HG02938 (cell line): ENCODE data around the gene SERHL2.
"Not testable (repeated sequence)": the region's sequence is repeated elsewhere in the genome, so short reads cannot be mapped to it uniquely, and the experiment has no call there.

ENCODE experiments used
- ATAC-seq: cut with Tn5 transposase; IDR thresholded peaks from one replicate; pipeline ENCODE4 v1.9.1; 2021; ENCODE audit warnings: mild to moderate bottlenecking, moderate library complexity; ENCODE audit not compliant: unreplicated experiment

SERHL2 gene

GRCh38 chr22:42553475-42554361 lies at the start of gene SERHL2:
SERHL2 (plus strand) TSS chr22:42553956; CDS start chr22:42554021, 65 bp downstream.
- ATAC-seq = no peak

GRCh38 chr22:42508327-42508974 lies 45.3 kb upstream of the SERHL2 start:
- ATAC-seq = not testable (repeated sequence)

GRCh38 chr22:42508975-42509364 lies 44.8 kb upstream of the SERHL2 start:
- not testable (repeated sequence) for ATAC-seq

- no peak for ATAC-seq
Measured at GRCh38 chr22:42509548-42509947, 44.2 kb upstream of the SERHL2 start.

GRCh38 chr22:42511401-42511891 lies 42.3 kb upstream of the SERHL2 start:
- ATAC-seq = no peak

- ATAC-seq = not testable (repeated sequence)
Measured at GRCh38 chr22:42512273-42512990, 41.3 kb upstream of the SERHL2 start.

GRCh38 chr22:42514331-42514730 lies 39.4 kb upstream of the SERHL2 start:
- not testable (repeated sequence) for ATAC-seq

- ATAC-seq = not testable (repeated sequence)
Measured at GRCh38 chr22:42515304-42515703, 38.5 kb upstream of the SERHL2 start.

- no peak for ATAC-seq
Measured at GRCh38 chr22:42515896-42516295, 37.9 kb upstream of the SERHL2 start.

GRCh38 chr22:42517103-42517502 lies 36.7 kb upstream of the SERHL2 start:
- ATAC-seq = not testable (repeated sequence)

- ATAC-seq = not testable (repeated sequence)
Measured at GRCh38 chr22:42518638-42519524, 34.9 kb upstream of the SERHL2 start.

- ATAC-seq = no peak
Measured at GRCh38 chr22:42519525-42520401, 34.0 kb upstream of the SERHL2 start, which contains the start of gene RRP7A. RRP7A (minus strand) TSS chr22:42519796; CDS start chr22:42519786, 10 bp downstream.

GRCh38 chr22:42521228-42521546 lies 32.6 kb upstream of the SERHL2 start:
- ATAC-seq = no peak

GRCh38 chr22:42522546-42522945 lies 31.2 kb upstream of the SERHL2 start:
- ATAC-seq = no peak

- ATAC-seq = no peak
Measured at GRCh38 chr22:42528591-42529307, 25.0 kb upstream of the SERHL2 start.

GRCh38 chr22:42529435-42529834 lies 24.3 kb upstream of the SERHL2 start:
- not testable (repeated sequence) for ATAC-seq

- not testable (repeated sequence) for ATAC-seq
Measured at GRCh38 chr22:42531401-42532084, 22.2 kb upstream of the SERHL2 start.

GRCh38 chr22:42533638-42533977 lies 20.1 kb upstream of the SERHL2 start:
- ATAC-seq = no peak
